PC-9 (cell line): ENCODE results near the gene IKBKE. TPM values are rescaled to one million over a fixed set of nuclear protein-coding genes. Genes with fewer than 3 reads are reported as not detected.

Source experiments
- BruUV-seq: library from RNA; stranded (reverse); fragments of 400-500 nt; replicated peaks from 2 replicates; lab custom pipeline; 2021; lab: Mats Ljungman, UMichigan
- CTCF ChIA-PET: fragments of 300-600 bp; sonication (Branson Sonifier 250); formaldehyde crosslinking; loops from one replicate; lab custom pipeline; 2022; ENCODE audit warnings: antibody characterized with exemption; lab: Charles Lee
- POLR2A ChIA-PET: fragments of 300-600 bp; sonication (Branson Sonifier 250); formaldehyde crosslinking; loops from one replicate; lab custom pipeline; 2022; ENCODE audit warnings: antibody characterized with exemption; ENCODE audit not compliant: unreplicated experiment; lab: Charles Lee
- DNase-seq, 2 experiments: peaks; one replicate each; pipeline versions ENCODE4 v3.0.0 to v3.0.0-alpha.2; 2015 to 2022; ENCODE audit warnings: mixed read lengths in 1 of 2
- H2AFZ ChIP-seq: fragments of 200-600 bp; sonication (generic); 2 replicates; pipeline ENCODE4 v1.8.1; 2017; ENCODE audit warnings: antibody characterized with exemption
- H3F3A ChIP-seq: fragments of 200-600 bp; sonication (generic); 2 replicates; pipeline ENCODE4 v1.8.1; 2017; ENCODE audit warnings: antibody characterized with exemption, mild to moderate bottlenecking, low read depth; ENCODE audit not compliant: insufficient read depth
- H3K27ac ChIP-seq: fragments of 200-600 bp; sonication (generic); 2 replicates; pipeline ENCODE4 v1.6.1; 2016; ENCODE audit warnings: mixed run types
- H3K27me3 ChIP-seq: fragments of 200-600 bp; sonication (generic); 2 replicates; pipeline ENCODE4 v1.6.1; 2016; ENCODE audit warnings: low read depth, mixed run types; ENCODE audit not compliant: insufficient read depth
- H3K36me3 ChIP-seq: fragments of 200-600 bp; sonication (generic); 2 replicates; pipeline ENCODE4 v1.6.1; 2016; ENCODE audit warnings: low read depth, mixed run types
- H3K4me1 ChIP-seq: fragments of 200-600 bp; sonication (generic); replicated peaks from 2 replicates; pipeline ENCODE4 v1.6.1; 2016; ENCODE audit warnings: mixed run types; ENCODE audit not compliant: insufficient read depth
- H3K4me2 ChIP-seq: fragments of 200-600 bp; sonication (generic); 2 replicates; pipeline ENCODE4 v1.6.1; 2017; ENCODE audit warnings: mixed run types
- H3K4me3 ChIP-seq: fragments of 200-600 bp; sonication (generic); 2 replicates; pipeline ENCODE4 v1.6.1; 2016; ENCODE audit warnings: mixed run types
- H3K79me2 ChIP-seq: fragments of 200-600 bp; sonication (generic); 2 replicates; pipeline ENCODE4 v1.6.1; 2017; ENCODE audit warnings: low read depth, mixed run types
- H3K9me2 ChIP-seq: fragments of 200-600 bp; sonication (generic); 2 replicates; pipeline ENCODE4 v1.8.1; 2017; ENCODE audit warnings: mild to moderate bottlenecking; ENCODE audit not compliant: insufficient read depth
- H3K9me3 ChIP-seq: fragments of 200-600 bp; sonication (generic); 2 replicates; pipeline ENCODE4 v1.8.1; 2016; ENCODE audit warnings: low read depth; ENCODE audit not compliant: insufficient read depth
- H4K20me1 ChIP-seq: fragments of 200-600 bp; sonication (generic); 2 replicates; pipeline ENCODE4 v1.8.1; 2017; ENCODE audit not compliant: insufficient read depth
- EZH2 ChIP-seq: fragments of 200-600 bp; sonication (generic); IDR thresholded peaks from 2 replicates; pipeline ENCODE4 v1.8.0; 2017; ENCODE audit warnings: antibody characterized with exemption, low read depth
- intact Hi-C: fragments of 100-400 bp; cut with micrococcal nuclease; formaldehyde crosslinking; loops from one replicate; pipeline ENCODE4 v1.10.0; 2022; ENCODE audit not compliant: unreplicated experiment
- total RNA-seq: library from RNA; stranded (reverse); gene quantifications from 2 replicates; pipeline ENCODE4 v1.2.3, GENCODE V29; 2021
- TF ChIP-seq, protein P1 (sequence below): fragments of 200-600 bp; sonication (generic); conservative IDR thresholded peaks from 2 replicates; pipeline ENCODE4 v1.6.1; 2017; ENCODE audit warnings: mixed run types, antibody characterized with exemption, mild to moderate bottlenecking, moderate library complexity

The IKBKE gene
- total RNA-seq, 1 experiment from 2014 or later, result 12.5 TPM

GRCh38 chr1:206427291-206427690 is 43.0 kb upstream of the IKBKE start:
- H3K27ac ChIP-seq, result no peak overlapping the region
- peaks cover 26% of the 10 kb centered on the region for H3K4me1 ChIP-seq
- H3K4me2 ChIP-seq, result no peak overlapping the region
- H2AFZ ChIP-seq, result no peak overlapping the region
- H3K27me3 ChIP-seq, result no peaks in the 10 kb centered on the region
- CTCF ChIA-PET, result no interaction called here
- BruUV-seq, result no TSS peak
- H3K9me3 ChIP-seq, result no peaks in the 10 kb centered on the region
- no peak overlapping the region for H3K4me3 ChIP-seq
- intact Hi-C loops, result no loop called here
- H3K79me2 ChIP-seq, result no peaks in the 10 kb centered on the region
- DNase-seq, result no peak
- H3K36me3 ChIP-seq, result peaks cover 18% of the 10 kb centered on the region
- H3F3A ChIP-seq, result peaks cover 10% of the 10 kb centered on the region; the same call in 1 of the 2 replicates
- H3K9me2 ChIP-seq, result no peaks in the 10 kb centered on the region
- no peaks in the 10 kb centered on the region for H4K20me1 ChIP-seq
- POLR2A ChIA-PET, result no interaction called here
- TF ChIP-seq, protein P1, sequence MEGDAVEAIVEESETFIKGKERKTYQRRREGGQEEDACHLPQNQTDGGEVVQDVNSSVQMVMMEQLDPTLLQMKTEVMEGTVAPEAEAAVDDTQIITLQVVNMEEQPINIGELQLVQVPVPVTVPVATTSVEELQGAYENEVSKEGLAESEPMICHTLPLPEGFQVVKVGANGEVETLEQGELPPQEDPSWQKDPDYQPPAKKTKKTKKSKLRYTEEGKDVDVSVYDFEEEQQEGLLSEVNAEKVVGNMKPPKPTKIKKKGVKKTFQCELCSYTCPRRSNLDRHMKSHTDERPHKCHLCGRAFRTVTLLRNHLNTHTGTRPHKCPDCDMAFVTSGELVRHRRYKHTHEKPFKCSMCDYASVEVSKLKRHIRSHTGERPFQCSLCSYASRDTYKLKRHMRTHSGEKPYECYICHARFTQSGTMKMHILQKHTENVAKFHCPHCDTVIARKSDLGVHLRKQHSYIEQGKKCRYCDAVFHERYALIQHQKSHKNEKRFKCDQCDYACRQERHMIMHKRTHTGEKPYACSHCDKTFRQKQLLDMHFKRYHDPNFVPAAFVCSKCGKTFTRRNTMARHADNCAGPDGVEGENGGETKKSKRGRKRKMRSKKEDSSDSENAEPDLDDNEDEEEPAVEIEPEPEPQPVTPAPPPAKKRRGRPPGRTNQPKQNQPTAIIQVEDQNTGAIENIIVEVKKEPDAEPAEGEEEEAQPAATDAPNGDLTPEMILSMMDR, result no peak
- no peak for TF ChIP-seq EZH2

GRCh38 chr1:206429421-206429820 is 40.9 kb upstream of the IKBKE start:
- no peaks in the 10 kb centered on the region for H4K20me1 ChIP-seq
- H3K9me2 ChIP-seq, result no peaks in the 10 kb centered on the region
- DNase-seq, result no peak
- BruUV-seq, result no TSS peak
- peak overlapping the region; percentile 84 for H3K27ac ChIP-seq
- intact Hi-C loops, result no loop called here
- H3K4me2 ChIP-seq, result no peak overlapping the region
- no peak overlapping the region for H2AFZ ChIP-seq
- no peaks in the 10 kb centered on the region for H3K79me2 ChIP-seq
- H3K36me3 ChIP-seq, result peaks cover 19% of the 10 kb centered on the region
- POLR2A ChIA-PET, result no interaction called here
- no peak for TF ChIP-seq EZH2
- TF ChIP-seq, protein P1, result no peak
- peaks cover 10% of the 10 kb centered on the region; the same call in 1 of the 2 replicates for H3F3A ChIP-seq
- H3K27me3 ChIP-seq, result no peaks in the 10 kb centered on the region
- H3K9me3 ChIP-seq, result no peaks in the 10 kb centered on the region
- H3K4me1 ChIP-seq, result peaks cover 20% of the 10 kb centered on the region
- CTCF ChIA-PET, result no interaction called here
- no peak overlapping the region for H3K4me3 ChIP-seq

GRCh38 chr1:206430031-206430983 is 40.0 kb upstream of the IKBKE start:
- H3K27ac ChIP-seq, result peak overlapping the region; percentile 84
- no TSS peak for BruUV-seq

More at GRCh38 chr1:206430031-206430983, 40.0 kb upstream of the IKBKE start:
- Histone ChIP-seq H3K9me3 (no peaks in the 10 kb centered on the region), H3K4me2 (peak overlapping the region; percentile 24; the same call in 1 of the 2 replicates), H3K36me3 (peaks cover 26% of the 10 kb centered on the region), H3F3A (peaks cover 10% of the 10 kb centered on the region; the same call in 1 of the 2 replicates), H3K27me3 (no peaks in the 10 kb centered on the region), H3K4me1 (peaks cover 20% of the 10 kb centered on the region), H3K4me3 (no peak overlapping the region), H2AFZ (no peak overlapping the region), H4K20me1 (no peaks in the 10 kb centered on the region), H3K79me2 (no peaks in the 10 kb centered on the region), H3K9me2 (no peaks in the 10 kb centered on the region)
- POLR2A ChIA-PET, result interaction anchor here (0.7 kb wide), 1 partner anchor 10 kb away, joined by 8 read pairs; no protein-coding TSS in a partner anchor
- TF ChIP-seq EZH2, result no peak
- TF ChIP-seq, protein P1, result no peak
- DNase-seq, result peak in 1 of 2 experiments; percentile 84
- CTCF ChIA-PET, result interaction anchor here (0.6 kb wide), 1 partner anchor 256 kb away, joined by 5 read pairs; no protein-coding TSS in a partner anchor
- intact Hi-C loops, result no loop called here
